IMR-90 (cell line): Measurements from ENCODE around the gene INSL3. TPM values are rescaled to one million over a fixed set of nuclear protein-coding genes. Genes with fewer than 3 reads are reported as not detected.

Experiments used
- ATAC-seq: fragments of 200-7000 bp; cut with Tn5 transposase; 2 replicates; pipeline ENCODE4 v1.9.1; 2020; ENCODE audit warnings: low read depth, mild to moderate bottlenecking, moderate library complexity
- BruUV-seq: library from RNA; stranded (reverse); fragments of 400-500 nt; replicated peaks from 2 replicates; lab custom pipeline; 2021; lab: Mats Ljungman, UMichigan
- CTCF ChIA-PET: fragments of 300-600 bp; formaldehyde crosslinking; extraction: SDS; loops from one replicate; lab custom pipeline; 2021; ENCODE audit warnings: antibody characterized with exemption; lab: Yijun Ruan, JAX
- POLR2A ChIA-PET: fragments of 300-600 bp; sonication (Branson Sonifier 250); formaldehyde crosslinking; loops from one replicate; lab custom pipeline; 2022; ENCODE audit warnings: antibody characterized with exemption; ENCODE audit not compliant: unreplicated experiment; lab: Charles Lee
- DNase-seq: peaks from one replicate; pipeline ENCODE4 v3.0.0; 2013
- H2AFZ ChIP-seq: replicated peaks from 2 replicates; pipeline ENCODE3; 2013; ENCODE audit warnings: low read length, mild to moderate bottlenecking; ENCODE audit not compliant: poor library complexity
- H2AK5ac ChIP-seq: 2 replicates; pipeline ENCODE4 v1.6.1; 2013; ENCODE audit warnings: low read depth, low read length, inconsistent platforms
- H2AK9ac ChIP-seq: replicated peaks from 2 replicates; pipeline ENCODE3; 2013; ENCODE audit warnings: mild to moderate bottlenecking, low read depth, low read length, moderate library complexity; ENCODE audit not compliant: poor library complexity
- H2BK120ac ChIP-seq: 2 replicates; pipeline ENCODE4 v1.6.1; 2013; ENCODE audit warnings: low read depth, low read length, inconsistent platforms
- H2BK15ac ChIP-seq: 3 replicates; pipeline ENCODE4 v1.6.1; 2013; ENCODE audit warnings: low read depth, low read length, inconsistent platforms
- H2BK20ac ChIP-seq: 2 replicates; pipeline ENCODE4 v1.6.1; 2013; ENCODE audit warnings: low read depth, mild to moderate bottlenecking, inconsistent platforms, low read length, moderate library complexity
- H2BK5ac ChIP-seq: 2 replicates; pipeline ENCODE4 v1.6.1; 2013; ENCODE audit warnings: mild to moderate bottlenecking, low read depth, low read length, inconsistent platforms; ENCODE audit not compliant: poor library complexity, severe bottlenecking
- H3K14ac ChIP-seq: replicated peaks from 2 replicates; pipeline ENCODE4 v1.6.1; 2013; ENCODE audit warnings: low read depth, low read length, inconsistent platforms
- H3K18ac ChIP-seq: 2 replicates; pipeline ENCODE4 v1.6.1; 2013; ENCODE audit warnings: low read depth, low read length, control low read depth
- H3K23ac ChIP-seq: 2 replicates; pipeline ENCODE4 v1.6.1; 2013; ENCODE audit warnings: low read depth, low read length, inconsistent platforms
- H3K27ac ChIP-seq: 2 replicates; pipeline ENCODE4 v1.5.1; 2013; ENCODE audit warnings: mild to moderate bottlenecking, control low read depth, low read length; ENCODE audit not compliant: insufficient read depth
- H3K27me3 ChIP-seq: 2 replicates; pipeline ENCODE4 v1.6.1; 2013; ENCODE audit warnings: low read length; ENCODE audit not compliant: control insufficient read depth, insufficient read depth
- H3K36me3 ChIP-seq: 2 replicates; pipeline ENCODE4 v1.6.1; 2013; ENCODE audit warnings: low read length, mixed read lengths; ENCODE audit not compliant: control insufficient read depth, insufficient read depth
- H3K4ac ChIP-seq: 2 replicates; pipeline ENCODE4 v1.6.1; 2013; ENCODE audit warnings: low read depth, low read length, inconsistent platforms
- H3K4me1 ChIP-seq: 2 replicates; pipeline ENCODE4 v1.6.1; 2013; ENCODE audit warnings: low read length, mixed read lengths; ENCODE audit not compliant: control insufficient read depth, insufficient read depth
- H3K4me2 ChIP-seq: 2 replicates; pipeline ENCODE4 v1.6.1; 2013; ENCODE audit warnings: low read depth, mild to moderate bottlenecking, control low read depth, low read length, moderate library complexity
- H3K4me3 ChIP-seq: 2 replicates; pipeline ENCODE4 v1.5.1; 2013; ENCODE audit warnings: low read depth, mild to moderate bottlenecking, control low read depth, low read length, moderate library complexity; ENCODE audit not compliant: insufficient read depth
- H3K56ac ChIP-seq: 2 replicates; pipeline ENCODE4 v1.6.1; 2013; ENCODE audit warnings: low read length, inconsistent platforms; ENCODE audit not compliant: insufficient read depth; ENCODE audit errors: extremely low read depth
- H3K79me1 ChIP-seq, 2 experiments: 2 replicates each; pipeline ENCODE4 v1.6.1; 2013; ENCODE audit warnings: low read length in 2 of 2, inconsistent platforms in 1 of 2, low read depth in 1 of 2
- H3K9ac ChIP-seq: 2 replicates; pipeline ENCODE4 v1.6.1; 2013; ENCODE audit warnings: low read depth, low read length, control low read depth
- H3K9me1 ChIP-seq: 2 replicates; pipeline ENCODE4 v1.6.1; 2013; ENCODE audit warnings: low read length, inconsistent platforms; ENCODE audit not compliant: insufficient read depth
- H3K9me3 ChIP-seq: 2 replicates; pipeline ENCODE4 v1.6.1; 2013; ENCODE audit warnings: low read length; ENCODE audit not compliant: control insufficient read depth, insufficient read depth
- H4K20me1 ChIP-seq: 2 replicates; pipeline ENCODE4 v1.6.1; 2013; ENCODE audit warnings: low read length, inconsistent platforms; ENCODE audit not compliant: insufficient read depth
- H4K5ac ChIP-seq: 2 replicates; pipeline ENCODE4 v1.6.1; 2013; ENCODE audit warnings: mild to moderate bottlenecking, low read depth, low read length, control low read depth
- H4K8ac ChIP-seq, 2 experiments: 2 replicates each; pipeline ENCODE4 v1.6.1; 2013; ENCODE audit warnings: low read depth in 2 of 2, low read length in 2 of 2, control low read depth in 1 of 2, inconsistent platforms in 1 of 2
- H4K91ac ChIP-seq: 2 replicates; pipeline ENCODE4 v1.6.1; 2013; ENCODE audit warnings: low read depth, low read length, inconsistent platforms; ENCODE audit not compliant: insufficient read depth
- BHLHE40 ChIP-seq: fragments of 150-350 bp; IDR thresholded peaks from 2 replicates; pipeline ENCODE4 v1.6.1; 2016; ENCODE audit warnings: mild to moderate bottlenecking, low read depth, low read length
- CEBPB ChIP-seq: IDR thresholded peaks from 2 replicates; pipeline ENCODE4 v1.6.1; 2012; ENCODE audit warnings: low read depth, low read length, improper control_type of control experiment
- CHD1 ChIP-seq: IDR thresholded peaks from 2 replicates; pipeline ENCODE4 v1.6.1; 2012; ENCODE audit warnings: low read depth, low read length, improper control_type of control experiment
- FOS ChIP-seq: fragments of 150-350 bp; IDR thresholded peaks from 2 replicates; pipeline ENCODE4 v1.6.1; 2016; ENCODE audit warnings: low read depth, low read length
- MAFK ChIP-seq: IDR thresholded peaks from 2 replicates; pipeline ENCODE4 v1.6.1; 2012; ENCODE audit warnings: low read depth, low read length, improper control_type of control experiment
- MAZ ChIP-seq: IDR thresholded peaks from 2 replicates; pipeline ENCODE4 v1.6.1; 2012; ENCODE audit warnings: low read depth, mild to moderate bottlenecking, low read length, improper control_type of control experiment, moderate library complexity, borderline replicate concordance
- MXI1 ChIP-seq: IDR thresholded peaks from 2 replicates; pipeline ENCODE4 v1.6.1; 2012; ENCODE audit warnings: low read depth, mild to moderate bottlenecking, low read length, moderate library complexity, borderline replicate concordance
- NFE2L2 ChIP-seq: fragments of 150-350 bp; IDR thresholded peaks from 2 replicates; pipeline ENCODE4 v1.6.1; 2016; ENCODE audit warnings: low read depth, mild to moderate bottlenecking, low read length
- POLR2A ChIP-seq: IDR thresholded peaks from 2 replicates; pipeline ENCODE4 v1.6.1; 2012; ENCODE audit warnings: mild to moderate bottlenecking, low read depth, low read length
- RAD21 ChIP-seq: IDR thresholded peaks from 2 replicates; pipeline ENCODE4 v1.6.1; 2012; ENCODE audit warnings: low read length, improper control_type of control experiment
- RCOR1 ChIP-seq: IDR thresholded peaks from 2 replicates; pipeline ENCODE4 v1.6.1; 2012; ENCODE audit warnings: mild to moderate bottlenecking, low read length, improper control_type of control experiment; ENCODE audit not compliant: insufficient replicate concordance
- RFX5 ChIP-seq: IDR thresholded peaks from 2 replicates; pipeline ENCODE4 v1.8.0; 2012; ENCODE audit warnings: low read depth, mild to moderate bottlenecking, low read length, moderate library complexity
- SMC3 ChIP-seq: fragments of 150-350 bp; IDR thresholded peaks from 2 replicates; pipeline ENCODE4 v1.6.1; 2016; ENCODE audit warnings: low read depth, mild to moderate bottlenecking, antibody characterized with exemption, low read length, moderate library complexity
- WGBS, 2 experiments: methylation state at CpG; one replicate each; pipeline versions ENCODE4 v1.1.5 to v1.1.7; 2013; ENCODE audit warnings: missing lambda C conversion rate in 2 of 2; ENCODE audit not compliant: insufficient read length in 1 of 2; ENCODE audit errors: extremely low coverage in 2 of 2; 5-methylcytosine and 5-hydroxymethylcytosine counted together
- dilution Hi-C: fragments of 300-500 bp; cut with HindIII; formaldehyde crosslinking; loops from one replicate; pipeline ENCODE4 v1.14.3; 2018; ENCODE audit warnings: low sequenced_read_pairs; ENCODE audit not compliant: unreplicated experiment
- in situ Hi-C: fragments of 300-500 bp; cut with MboI; formaldehyde crosslinking; loops from 3 replicates; pipeline ENCODE4 v1.14.3; 2019; ENCODE audit warnings: low sequenced_read_pairs, inconsistent platforms, mixed read lengths
- intact Hi-C: fragments of 100-400 bp; cut with micrococcal nuclease; formaldehyde crosslinking; loops from 2 replicates; pipeline ENCODE4 v1.10.0; 2022
- polyA plus RNA-seq, 3 experiments: library from polyadenylated mRNA; depleted of rRNA; stranded (reverse); fragments of >200 nt; gene quantifications; 2 replicates each; pipeline ENCODE4 v1.2.3, GENCODE V29; 2012; ENCODE audit warnings: low replicate concordance in 1 of 3
- total RNA-seq: library from RNA; depleted of rRNA; stranded (reverse); fragments of >200 nt; gene quantifications from 2 replicates; pipeline ENCODE4 v1.2.3, GENCODE V29; 2012
- TF ChIP-seq, protein P1 (sequence below): fragments of 150-350 bp; IDR thresholded peaks from 2 replicates; pipeline ENCODE4 v1.6.1; 2016; ENCODE audit warnings: low read depth, mild to moderate bottlenecking, low read length, moderate library complexity, borderline replicate concordance
- TF ChIP-seq, protein P2 (sequence below): fragments of 150-350 bp; IDR thresholded peaks from 2 replicates; pipeline ENCODE4 v1.6.1; 2017; ENCODE audit warnings: mild to moderate bottlenecking, antibody characterized with exemption, low read length, low read depth
- TF ChIP-seq, protein P3 (sequence below): conservative IDR thresholded peaks from 2 replicates; pipeline ENCODE4 v1.5.1; 2012; ENCODE audit warnings: mild to moderate bottlenecking, low read depth, low read length, improper control_type of control experiment

INSL3 gene
- total and polyA plus RNA-seq, 2 of the 4 experiments (the other 2 are of a cell fraction): not detected

DNA sequence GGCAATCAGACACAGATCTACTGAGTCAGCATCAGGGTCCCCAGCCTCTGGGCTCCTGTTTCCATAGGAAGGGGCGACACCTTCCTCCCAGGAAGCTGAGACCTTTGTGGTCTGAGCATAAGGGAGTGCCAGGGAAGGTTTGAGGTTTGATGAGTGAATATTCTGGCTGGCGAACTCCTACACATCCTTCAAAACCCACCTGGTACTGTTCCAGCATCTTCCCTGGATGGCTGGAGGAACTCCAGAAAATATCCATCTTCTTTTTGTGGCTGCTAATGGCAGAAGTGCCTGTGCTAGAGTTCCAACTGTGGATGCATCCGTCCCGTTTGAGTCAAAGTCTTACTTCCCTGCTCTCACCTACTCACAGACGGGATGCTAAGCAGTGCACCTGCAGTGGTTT is 9.2 kb downstream of the INSL3 start:
- Histone ChIP-seq H3K9me3 (no peaks in the 10 kb centered on the region; the same call in 1 of the 2 replicates), H4K8ac (no peak overlapping the region), H3K79me1 (no peaks in the 10 kb centered on the region), H4K20me1 (no peaks in the 10 kb centered on the region), H3K4me2 (no peak overlapping the region), H3K27me3 (peaks cover 33% of the 10 kb centered on the region), H2BK5ac (no peak overlapping the region), H3K14ac (no peak overlapping the region), H4K91ac (no peak overlapping the region), H2BK120ac (no peak overlapping the region), H2AK5ac (no peak overlapping the region), H3K18ac (no peak overlapping the region), H3K56ac (no peak overlapping the region), H3K4me3 (no peak overlapping the region), H3K9ac (no peak overlapping the region), H2AFZ (no peak overlapping the region), H3K23ac (no peak overlapping the region), H3K9me1 (no peaks in the 10 kb centered on the region), H3K27ac (no peak overlapping the region), H2BK20ac (no peak overlapping the region), H3K4me1 (no peaks in the 10 kb centered on the region), H3K4ac (no peak overlapping the region), H4K5ac (no peak overlapping the region), H2AK9ac (no peak overlapping the region), H2BK15ac (no peak overlapping the region), H3K36me3 (no peaks in the 10 kb centered on the region)
- no TSS peak for BruUV-seq
- no peak for TF ChIP-seq RCOR1
- no peak for TF ChIP-seq MAZ
- TF ChIP-seq CHD1: no peak
- TF ChIP-seq, protein P1, sequence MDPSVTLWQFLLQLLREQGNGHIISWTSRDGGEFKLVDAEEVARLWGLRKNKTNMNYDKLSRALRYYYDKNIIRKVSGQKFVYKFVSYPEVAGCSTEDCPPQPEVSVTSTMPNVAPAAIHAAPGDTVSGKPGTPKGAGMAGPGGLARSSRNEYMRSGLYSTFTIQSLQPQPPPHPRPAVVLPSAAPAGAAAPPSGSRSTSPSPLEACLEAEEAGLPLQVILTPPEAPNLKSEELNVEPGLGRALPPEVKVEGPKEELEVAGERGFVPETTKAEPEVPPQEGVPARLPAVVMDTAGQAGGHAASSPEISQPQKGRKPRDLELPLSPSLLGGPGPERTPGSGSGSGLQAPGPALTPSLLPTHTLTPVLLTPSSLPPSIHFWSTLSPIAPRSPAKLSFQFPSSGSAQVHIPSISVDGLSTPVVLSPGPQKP: no peak
- no peak for TF ChIP-seq MXI1
- no peak for TF ChIP-seq FOS
- TF ChIP-seq POLR2A: no peak
- TF ChIP-seq CEBPB: no peak
- no peak for TF ChIP-seq BHLHE40
- TF ChIP-seq SMC3: no peak
- TF ChIP-seq RAD21: no peak
- TF ChIP-seq, protein P2, sequence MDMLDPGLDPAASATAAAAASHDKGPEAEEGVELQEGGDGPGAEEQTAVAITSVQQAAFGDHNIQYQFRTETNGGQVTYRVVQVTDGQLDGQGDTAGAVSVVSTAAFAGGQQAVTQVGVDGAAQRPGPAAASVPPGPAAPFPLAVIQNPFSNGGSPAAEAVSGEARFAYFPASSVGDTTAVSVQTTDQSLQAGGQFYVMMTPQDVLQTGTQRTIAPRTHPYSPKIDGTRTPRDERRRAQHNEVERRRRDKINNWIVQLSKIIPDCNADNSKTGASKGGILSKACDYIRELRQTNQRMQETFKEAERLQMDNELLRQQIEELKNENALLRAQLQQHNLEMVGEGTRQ: no peak
- no peak for TF ChIP-seq NFE2L2
- TF ChIP-seq, protein P3, sequence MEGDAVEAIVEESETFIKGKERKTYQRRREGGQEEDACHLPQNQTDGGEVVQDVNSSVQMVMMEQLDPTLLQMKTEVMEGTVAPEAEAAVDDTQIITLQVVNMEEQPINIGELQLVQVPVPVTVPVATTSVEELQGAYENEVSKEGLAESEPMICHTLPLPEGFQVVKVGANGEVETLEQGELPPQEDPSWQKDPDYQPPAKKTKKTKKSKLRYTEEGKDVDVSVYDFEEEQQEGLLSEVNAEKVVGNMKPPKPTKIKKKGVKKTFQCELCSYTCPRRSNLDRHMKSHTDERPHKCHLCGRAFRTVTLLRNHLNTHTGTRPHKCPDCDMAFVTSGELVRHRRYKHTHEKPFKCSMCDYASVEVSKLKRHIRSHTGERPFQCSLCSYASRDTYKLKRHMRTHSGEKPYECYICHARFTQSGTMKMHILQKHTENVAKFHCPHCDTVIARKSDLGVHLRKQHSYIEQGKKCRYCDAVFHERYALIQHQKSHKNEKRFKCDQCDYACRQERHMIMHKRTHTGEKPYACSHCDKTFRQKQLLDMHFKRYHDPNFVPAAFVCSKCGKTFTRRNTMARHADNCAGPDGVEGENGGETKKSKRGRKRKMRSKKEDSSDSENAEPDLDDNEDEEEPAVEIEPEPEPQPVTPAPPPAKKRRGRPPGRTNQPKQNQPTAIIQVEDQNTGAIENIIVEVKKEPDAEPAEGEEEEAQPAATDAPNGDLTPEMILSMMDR: no peak
- no peak for TF ChIP-seq MAFK
- no peak for TF ChIP-seq RFX5
- ATAC-seq (no peak), DNase-seq (no peak)
- POLR2A ChIA-PET: no interaction called here
- dilution Hi-C loops (no loop called here), in situ Hi-C loops (no loop called here), intact Hi-C loops (no loop called here)
- CTCF ChIA-PET: interaction anchor here (0.6 kb wide), 1 partner anchor 135 kb away, joined by 4 read pairs; no protein-coding TSS in a partner anchor
- no CpG with 5 or more reads among the region's 5 CpGs for WGBS, 2 experiments
